Non-pigmented ciliary epithelial cell (primary cell): ENCODE results near the gene FAM124B.

ENCODE experiments used
- DNase-seq: peaks from one replicate; pipeline ENCODE4 v3.0.0-alpha.2; 2010; ENCODE audit warnings: low read depth

Gene FAM124B

GRCh38 chr2:224381521-224382279, 20.2 kb downstream of the FAM124B start:
- no peak for DNase-seq

GRCh38 chr2:224379986-224380385, 21.9 kb downstream of the FAM124B start:
- no peak for DNase-seq

- no peak for DNase-seq
Measured at GRCh38 chr2:224379172-224379571, 22.7 kb downstream of the FAM124B start.

- no peak for DNase-seq
Measured at GRCh38 chr2:224378701-224379097, 23.2 kb downstream of the FAM124B start.

GRCh38 chr2:224377751-224378700, 23.9 kb downstream of the FAM124B start:
- no peak for DNase-seq

- DNase-seq, result no peak
Measured at GRCh38 chr2:224372641-224373040, 29.3 kb downstream of the FAM124B start.

GRCh38 chr2:224369028-224369632, 32.8 kb downstream of the FAM124B start:
- DNase-seq, result peak; percentile 8

GRCh38 chr2:224366267-224366844, 35.6 kb downstream of the FAM124B start:
- DNase-seq, result no peak

- DNase-seq, result no peak
Measured at GRCh38 chr2:224365331-224365730, 36.6 kb downstream of the FAM124B start.

GRCh38 chr2:224363281-224363680, 38.6 kb downstream of the FAM124B start:
- DNase-seq, result no peak

GRCh38 chr2:224362094-224362493, 39.8 kb downstream of the FAM124B start:
- no peak for DNase-seq

GRCh38 chr2:224360801-224361251, 41.1 kb downstream of the FAM124B start:
- DNase-seq, result no peak

GRCh38 chr2:224359569-224359968, 42.3 kb downstream of the FAM124B start:
- DNase-seq, result no peak

- peak; percentile 17 for DNase-seq
Measured at GRCh38 chr2:224357098-224357901, 44.6 kb downstream of the FAM124B start.

GRCh38 chr2:224354632-224355211, 47.2 kb downstream of the FAM124B start:
- DNase-seq, result no peak

- no peak for DNase-seq
Measured at GRCh38 chr2:224350703-224351102, 51.2 kb downstream of the FAM124B start.

- DNase-seq, result no peak
Measured at GRCh38 chr2:224349396-224349795, 52.5 kb downstream of the FAM124B start.

GRCh38 chr2:224347176-224348051, 54.5 kb downstream of the FAM124B start:
- no peak for DNase-seq

GRCh38 chr2:224345492-224345891, 56.4 kb downstream of the FAM124B start:
- DNase-seq, result no peak

GRCh38 chr2:224343226-224343625, 58.7 kb downstream of the FAM124B start:
- DNase-seq, result no peak
